ENCODE results near the gene CAMK2A.

- TF ChIP-seq ZNF274 (IDR thresholded peaks at IDR 0.05; ENCODE audit: low read length) (no peak), ZNF274 (tag by site-specific recombination; IDR thresholded peaks at IDR 0.05; ENCODE audit: borderline replicate concordance) (no peak), ZNF10 (tag by site-specific recombination; IDR thresholded peaks at IDR 0.05) (no peak), REST (tag by site-specific recombination; IDR thresholded peaks at IDR 0.05) (no peak), ZNF670 (tag by site-specific recombination; IDR thresholded peaks at IDR 0.05; ENCODE audit: low read depth) (no peak), PATZ1 (tag by site-specific recombination; IDR thresholded peaks at IDR 0.05) (no peak), CTCF (tag by site-specific recombination; IDR thresholded peaks at IDR 0.05) (no peak), ZBTB20 (tag by site-specific recombination; IDR thresholded peaks at IDR 0.05) (no peak), TRIM28 (IDR thresholded peaks at IDR 0.05; ENCODE audit: borderline replicate concordance, low read length) (no peak), PBX3 (CRISPR knock-in tag; IDR thresholded peaks at IDR 0.05) (no peak), ZNF549 (tag by site-specific recombination; IDR thresholded peaks at IDR 0.05) (no peak), YY2 (tag by site-specific recombination; IDR thresholded peaks at IDR 0.05) (no peak)
Measured at GRCh38 chr5:150253416-150254208, 36.0 kb downstream of the CAMK2A start.

All from HEK293 (cell line).